C4-2B (cell line): Measurements from ENCODE around the gene TMTC1.

ENCODE experiments used
- CTCF ChIP-seq: fragments of 450-650 bp; conservative IDR thresholded peaks from 2 replicates; pipeline ENCODE4 v1.5.1; 2017; ENCODE audit warnings: mild to moderate bottlenecking
- ZFX ChIP-seq: fragments of 450-650 bp; IDR thresholded peaks from 2 replicates; pipeline ENCODE4 v1.6.1; 2017

GRCh38 chr12:29611906-29612305 lies 171.8 kb downstream of the TMTC1 start:
- TF ChIP-seq CTCF (no peak), ZFX (no peak)
